Activated T-cell treated with anti-CD3 and anti-CD28 coated beads for 48 hours (primary cell): Measurements from ENCODE around the gene WNT16.
"Not testable (repeated sequence)": the region's sequence is repeated elsewhere in the genome, so short reads cannot be mapped to it uniquely, and the experiment has no call there.

ENCODE experiments used
- DNase-seq: peaks from one replicate; pipeline ENCODE4 v3.0.0-alpha.2; 2020; ENCODE audit warnings: low read depth

WNT16 gene

GRCh38 chr7:121328508-121329190 lies at the start of gene WNT16:
Gene WNT16 (plus strand): TSS chr7:121329000. CDS start chr7:121329293, 293 bp downstream.
- DNase-seq: no peak

GRCh38 chr7:121279060-121279620 lies 49.7 kb upstream of the WNT16 start:
- no peak for DNase-seq

- no peak for DNase-seq
Observed at GRCh38 chr7:121279822-121280221, 49.0 kb upstream of the WNT16 start.

- no peak for DNase-seq
Observed at GRCh38 chr7:121280656-121281055, 48.1 kb upstream of the WNT16 start.

GRCh38 chr7:121282129-121282528 lies 46.7 kb upstream of the WNT16 start:
- no peak for DNase-seq

GRCh38 chr7:121285066-121285667 lies 43.6 kb upstream of the WNT16 start:
- DNase-seq: no peak

- DNase-seq: no peak
Observed at GRCh38 chr7:121286186-121286585, 42.6 kb upstream of the WNT16 start.

GRCh38 chr7:121286742-121287734 lies 41.8 kb upstream of the WNT16 start:
- DNase-seq: no peak

GRCh38 chr7:121288894-121289293 lies 39.9 kb upstream of the WNT16 start:
- DNase-seq: no peak

GRCh38 chr7:121289930-121290329 lies 38.9 kb upstream of the WNT16 start:
- DNase-seq: not testable (repeated sequence)

GRCh38 chr7:121294448-121294992 lies 34.3 kb upstream of the WNT16 start:
- no peak for DNase-seq

- no peak for DNase-seq
Observed at GRCh38 chr7:121297843-121298242, 31.0 kb upstream of the WNT16 start.

- no peak for DNase-seq
Observed at GRCh38 chr7:121298831-121299239, 30.0 kb upstream of the WNT16 start.

- no peak for DNase-seq
Observed at GRCh38 chr7:121300685-121301420, 27.9 kb upstream of the WNT16 start.

- no peak for DNase-seq
Observed at GRCh38 chr7:121301446-121302213, 27.2 kb upstream of the WNT16 start.

- DNase-seq: no peak
Observed at GRCh38 chr7:121302214-121302745, 26.5 kb upstream of the WNT16 start.

- no peak for DNase-seq
Observed at GRCh38 chr7:121303422-121304101, 25.2 kb upstream of the WNT16 start.

- no peak for DNase-seq
Observed at GRCh38 chr7:121304102-121304658, 24.6 kb upstream of the WNT16 start.

GRCh38 chr7:121305109-121305508 lies 23.7 kb upstream of the WNT16 start:
- DNase-seq: no peak
